ENCODE results near the gene POGZ.

DNA sequence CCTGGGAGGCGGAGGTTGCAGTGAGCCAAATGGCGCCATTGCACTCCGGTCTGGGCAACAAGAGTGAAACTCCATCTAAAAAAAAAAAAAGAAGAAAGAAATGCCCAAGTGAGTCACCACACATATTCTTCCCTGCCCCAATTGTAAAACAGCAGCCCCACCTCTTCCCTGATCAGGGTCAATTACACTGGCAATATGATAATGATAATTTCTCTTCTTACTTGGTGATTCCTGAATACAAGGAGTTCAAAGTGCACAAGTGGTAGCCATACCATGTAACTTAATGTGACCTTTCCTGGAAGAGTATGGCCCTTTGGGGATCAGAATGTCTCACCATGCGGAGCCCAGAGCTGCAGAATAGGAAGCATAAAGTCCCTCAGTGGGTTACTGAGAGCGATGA lies 40.1 kb upstream of the POGZ start:
- no peak for TF ChIP-seq EP300 (IDR thresholded peaks at IDR 0.05; ENCODE audit: low read depth)
- TF ChIP-seq, protein P1, sequence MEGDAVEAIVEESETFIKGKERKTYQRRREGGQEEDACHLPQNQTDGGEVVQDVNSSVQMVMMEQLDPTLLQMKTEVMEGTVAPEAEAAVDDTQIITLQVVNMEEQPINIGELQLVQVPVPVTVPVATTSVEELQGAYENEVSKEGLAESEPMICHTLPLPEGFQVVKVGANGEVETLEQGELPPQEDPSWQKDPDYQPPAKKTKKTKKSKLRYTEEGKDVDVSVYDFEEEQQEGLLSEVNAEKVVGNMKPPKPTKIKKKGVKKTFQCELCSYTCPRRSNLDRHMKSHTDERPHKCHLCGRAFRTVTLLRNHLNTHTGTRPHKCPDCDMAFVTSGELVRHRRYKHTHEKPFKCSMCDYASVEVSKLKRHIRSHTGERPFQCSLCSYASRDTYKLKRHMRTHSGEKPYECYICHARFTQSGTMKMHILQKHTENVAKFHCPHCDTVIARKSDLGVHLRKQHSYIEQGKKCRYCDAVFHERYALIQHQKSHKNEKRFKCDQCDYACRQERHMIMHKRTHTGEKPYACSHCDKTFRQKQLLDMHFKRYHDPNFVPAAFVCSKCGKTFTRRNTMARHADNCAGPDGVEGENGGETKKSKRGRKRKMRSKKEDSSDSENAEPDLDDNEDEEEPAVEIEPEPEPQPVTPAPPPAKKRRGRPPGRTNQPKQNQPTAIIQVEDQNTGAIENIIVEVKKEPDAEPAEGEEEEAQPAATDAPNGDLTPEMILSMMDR (IDR thresholded peaks at IDR 0.05) = no peak
- no peak for TF ChIP-seq POLR2A (IDR thresholded peaks at IDR 0.05)
- no peak for TF ChIP-seq POLR2AphosphoS5 (IDR thresholded peaks at IDR 0.05)
